GM19324 (cell line): Measurements from ENCODE around the gene TBC1D2B.

Source experiments
- ATAC-seq: cut with Tn5 transposase; IDR thresholded peaks from one replicate; pipeline ENCODE4 v1.9.1; 2021; ENCODE audit warnings: mild to moderate bottlenecking, moderate library complexity; ENCODE audit not compliant: unreplicated experiment, low FRiP score

The TBC1D2B gene

DNA sequence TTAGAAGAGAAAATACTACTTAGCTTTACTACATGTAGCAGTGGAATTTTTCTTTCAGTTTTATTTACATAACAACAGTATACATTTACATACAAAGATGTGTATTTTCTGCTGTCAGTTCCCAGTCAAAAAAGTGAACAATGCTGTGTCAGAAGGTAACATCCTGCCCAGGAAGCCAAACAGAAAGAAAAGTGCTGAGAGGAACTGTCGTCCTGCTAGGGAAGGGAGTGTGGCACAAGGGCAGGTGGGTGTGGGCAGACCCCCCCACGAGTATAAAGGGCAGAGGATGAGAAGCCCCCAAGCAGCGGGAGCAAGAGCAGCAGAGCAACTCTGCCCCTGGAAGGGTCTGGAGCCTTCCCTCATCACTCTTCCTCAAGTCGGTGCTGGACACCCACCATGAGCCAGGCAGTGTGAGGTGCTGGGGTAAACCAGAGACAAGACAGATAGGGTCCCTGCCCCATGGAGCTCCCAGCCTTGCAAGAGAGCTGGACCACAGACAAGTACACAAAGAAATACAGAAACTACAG is 39.7 kb downstream of the TBC1D2B start:
- no peak for ATAC-seq

DNA sequence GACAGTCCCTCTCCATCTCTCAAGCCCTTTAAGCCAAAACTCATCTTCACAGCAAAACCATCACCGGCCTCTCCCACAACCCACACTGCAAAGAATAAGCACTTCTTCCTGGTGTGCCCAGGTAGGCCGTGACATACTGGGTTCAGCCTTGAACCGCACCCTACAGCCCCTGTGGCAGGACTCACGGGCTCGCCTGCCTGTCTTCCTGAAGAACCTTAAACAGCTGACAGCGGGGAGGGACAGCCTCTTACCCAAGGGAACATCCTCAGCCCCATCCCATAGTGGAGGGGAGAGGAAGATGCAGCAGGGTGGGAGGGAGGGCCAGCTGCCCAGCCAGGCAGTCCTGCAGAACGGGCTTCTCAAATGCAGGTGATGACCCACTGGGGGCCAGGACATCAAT is 40.2 kb downstream of the TBC1D2B start:
- ATAC-seq, result no peak

DNA sequence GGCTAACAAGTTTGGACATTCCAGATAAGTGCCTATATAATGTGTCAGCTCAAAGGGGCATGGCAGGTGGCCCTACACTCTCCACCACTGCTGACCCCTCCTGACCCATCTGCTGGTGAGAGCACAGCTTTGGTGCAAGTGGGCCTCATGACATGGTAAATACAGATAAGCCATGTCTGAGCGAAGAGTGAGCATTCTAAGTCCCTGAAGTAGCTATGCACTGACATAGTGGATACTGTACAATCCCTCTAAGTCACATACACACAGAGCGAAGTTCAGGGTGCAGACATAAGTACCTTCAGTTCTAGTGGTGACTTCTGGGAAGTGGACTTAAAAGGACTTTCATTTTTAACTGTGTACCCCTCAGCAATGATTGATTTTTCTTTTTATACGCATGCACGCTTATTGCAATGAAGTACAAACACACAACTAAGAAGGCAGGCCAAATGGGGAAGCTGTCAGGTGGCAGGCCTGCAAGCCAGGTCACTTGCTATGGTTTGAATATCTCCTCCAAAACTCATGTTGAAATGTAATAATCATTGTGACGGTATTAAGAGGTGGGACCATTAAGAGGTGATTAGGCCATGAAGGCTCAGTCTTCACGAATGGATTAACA is 41.5 kb downstream of the TBC1D2B start:
- ATAC-seq, result no peak

DNA sequence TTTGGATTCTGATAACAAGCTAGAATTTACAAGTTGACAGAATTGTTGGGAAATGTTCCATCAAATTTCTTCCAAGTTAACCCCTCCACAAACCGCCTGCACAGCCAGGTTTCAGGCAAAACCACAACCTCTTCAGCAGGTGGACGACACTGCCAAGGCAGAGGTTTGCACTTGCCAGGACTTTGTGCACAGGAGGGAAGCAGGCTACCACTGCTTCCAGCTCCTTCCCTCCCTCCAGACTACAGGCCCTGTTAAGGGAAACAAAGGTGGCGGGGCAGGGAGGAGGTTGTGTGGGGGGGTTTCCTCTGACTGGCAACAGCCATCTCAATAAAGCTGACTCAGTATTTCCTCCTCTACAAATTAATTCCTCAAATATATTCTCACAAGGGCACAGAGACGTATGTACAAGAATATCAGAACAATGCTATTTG is 42.2 kb downstream of the TBC1D2B start:
- ATAC-seq, result no peak

DNA sequence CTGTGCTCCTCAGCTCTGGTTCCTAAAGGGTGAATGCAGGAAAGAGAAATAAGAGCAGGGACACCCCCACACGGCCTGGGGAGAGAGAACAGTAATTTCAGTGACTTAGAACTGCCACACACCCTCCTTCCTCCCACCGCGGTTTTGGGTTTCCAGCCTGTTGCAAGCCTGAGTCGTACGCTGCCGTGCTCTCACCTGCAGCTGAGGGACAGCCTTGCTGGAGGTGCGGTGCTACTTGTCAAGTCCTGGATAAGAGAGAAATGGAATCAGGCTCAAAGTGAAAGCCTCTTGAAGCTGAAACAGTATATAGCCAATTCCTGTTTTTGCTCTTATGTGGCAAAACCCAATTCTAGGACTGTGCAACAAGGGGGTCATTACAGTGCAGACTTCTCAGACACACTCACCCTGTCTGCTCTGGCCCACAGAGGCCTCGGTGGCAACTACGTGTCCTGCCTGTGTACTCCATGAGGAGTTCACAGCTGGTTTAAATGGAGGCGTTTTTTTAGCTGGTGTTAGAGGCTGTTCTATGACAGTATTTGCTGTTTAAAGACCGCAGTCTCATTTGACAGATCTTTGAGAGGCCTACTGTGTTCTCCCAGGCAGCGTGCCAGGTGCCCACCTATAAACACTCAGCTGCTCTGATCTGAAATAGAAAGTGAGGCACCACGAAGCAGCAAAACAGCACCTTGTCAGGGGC is 42.9 kb downstream of the TBC1D2B start:
- ATAC-seq, result peak; percentile 66

DNA sequence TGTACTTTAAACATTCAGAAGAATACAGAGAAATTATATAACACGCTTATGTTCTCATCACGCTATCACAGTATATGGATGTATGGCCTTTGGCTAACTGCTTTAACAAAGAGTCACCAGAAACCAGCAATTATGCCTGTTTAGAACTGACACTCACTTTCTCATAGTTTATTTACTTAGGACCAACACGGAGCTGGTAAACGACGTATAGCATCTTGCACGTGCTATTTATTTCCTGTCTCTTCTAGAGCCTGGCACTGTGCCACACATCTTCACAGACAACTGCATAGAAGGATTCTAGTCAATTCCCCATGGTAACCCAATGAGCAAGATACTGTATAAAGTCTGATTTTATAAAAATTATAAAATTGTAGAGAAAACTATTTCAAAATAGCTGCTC is 43.6 kb downstream of the TBC1D2B start:
- no peak for ATAC-seq

DNA sequence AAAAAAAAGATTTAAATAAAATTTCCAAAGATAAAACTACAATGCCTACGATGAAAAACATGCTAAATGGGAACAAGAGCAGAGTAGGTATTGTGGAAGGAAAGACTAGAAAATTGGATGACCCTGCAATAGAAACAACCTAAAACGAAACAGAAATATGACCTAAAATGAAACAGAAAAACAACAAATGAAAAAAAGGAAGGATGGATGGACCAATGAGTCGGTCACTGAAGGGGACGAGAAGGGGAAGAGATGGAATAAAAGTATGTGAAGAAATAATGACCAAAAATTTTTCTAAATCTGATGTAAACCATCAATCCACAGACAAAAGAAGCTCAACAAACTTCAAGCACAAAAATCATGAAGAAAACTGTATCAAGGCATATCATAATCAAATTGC is 44.8 kb downstream of the TBC1D2B start:
- no peak for ATAC-seq

DNA sequence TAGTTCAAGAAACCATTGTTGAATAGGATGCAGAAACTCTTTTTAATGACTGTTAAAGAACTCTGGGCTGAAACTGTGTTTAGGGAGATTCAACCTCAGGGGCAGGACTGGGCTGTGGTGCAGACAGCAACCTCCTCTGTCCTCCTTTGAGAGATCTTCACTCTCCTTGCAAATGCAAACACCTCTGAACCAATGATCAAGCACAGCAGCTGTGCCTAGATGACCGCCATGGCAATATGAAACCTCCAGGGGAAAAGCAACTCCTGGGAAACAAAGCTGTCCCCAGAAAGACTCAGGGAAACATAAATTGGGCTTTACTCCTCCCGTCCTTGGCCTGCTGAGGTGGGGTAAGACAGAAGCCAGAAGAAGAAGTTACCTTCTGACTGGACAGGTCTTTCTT is 52.6 kb downstream of the TBC1D2B start:
- ATAC-seq, result no peak

DNA sequence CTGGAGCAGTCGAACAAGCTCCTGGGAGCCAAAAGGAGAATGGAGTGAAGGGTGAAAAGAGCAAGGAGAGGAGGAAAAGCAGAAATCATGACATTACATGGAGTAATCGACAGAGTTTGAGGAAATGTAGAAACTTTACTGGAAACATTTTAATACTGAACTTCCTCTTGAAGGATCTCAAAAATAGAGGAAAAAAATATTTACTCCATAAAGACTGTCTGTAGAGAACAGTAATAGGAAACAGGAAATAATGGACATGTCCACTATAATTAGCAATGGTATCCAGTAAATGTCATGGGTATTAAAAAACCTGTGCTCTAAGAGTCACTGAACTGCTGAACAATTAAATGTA is 53.0 kb downstream of the TBC1D2B start:
- ATAC-seq, result no peak

DNA sequence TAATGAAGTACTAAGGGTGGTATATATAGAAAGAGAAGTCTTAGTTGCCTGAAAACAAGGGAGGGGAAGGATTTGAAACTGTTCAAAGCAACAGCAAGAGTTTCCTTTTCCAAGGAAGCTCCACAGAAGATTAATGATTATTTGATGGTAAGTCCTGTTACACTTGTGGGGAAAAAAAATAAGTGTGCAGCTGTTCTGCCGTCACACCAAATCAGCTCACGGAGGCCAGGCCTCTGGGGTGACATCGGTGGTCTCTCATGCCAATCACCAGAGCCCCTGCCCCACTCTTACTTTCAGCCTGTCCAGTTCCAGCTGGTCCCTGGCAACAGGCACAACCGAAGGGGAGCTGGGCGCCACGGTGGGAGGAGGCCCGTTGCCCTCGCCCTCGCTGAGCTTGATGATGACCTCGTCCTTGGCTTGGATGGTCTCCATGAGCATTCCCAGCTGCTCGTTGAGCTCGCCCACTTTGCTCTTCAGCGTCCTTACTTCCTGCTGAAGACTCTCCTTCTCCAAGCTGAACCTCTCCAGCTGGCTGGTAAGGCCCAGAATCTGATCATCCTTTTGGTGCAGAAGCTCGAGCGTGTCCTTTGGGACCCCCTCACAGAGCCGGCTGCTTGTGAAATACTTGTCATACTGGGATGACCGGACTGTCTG is 53.5 kb downstream of the TBC1D2B start:
- no peak for ATAC-seq

DNA sequence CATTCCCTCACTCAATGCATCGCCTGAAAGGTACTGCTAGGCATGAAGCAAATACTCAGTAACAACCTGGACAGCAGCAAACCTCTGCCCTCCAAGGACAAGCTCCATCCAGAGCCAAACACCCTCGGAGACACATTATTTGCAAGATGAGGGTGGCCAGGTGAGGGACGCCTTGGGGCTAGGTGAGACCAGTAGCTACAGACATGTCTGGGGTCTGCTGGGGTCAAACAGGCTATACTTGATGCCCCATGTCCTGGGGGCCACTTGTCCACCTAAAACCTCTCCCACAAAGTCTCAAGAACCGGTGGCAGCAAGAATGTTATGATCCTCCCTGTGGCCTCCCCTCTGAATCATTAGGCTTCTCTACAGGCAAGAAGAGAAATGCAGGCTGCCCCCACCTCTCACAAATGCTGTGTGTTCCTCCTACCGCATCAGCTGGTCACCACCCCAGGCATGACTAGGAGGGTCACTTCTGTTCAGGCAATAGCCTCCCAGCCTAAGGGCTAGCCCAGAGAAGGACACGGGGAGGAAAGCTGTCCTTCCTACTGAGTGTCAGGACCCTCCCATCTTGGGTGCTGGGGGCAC is 54.3 kb downstream of the TBC1D2B start:
- ATAC-seq, result no peak

DNA sequence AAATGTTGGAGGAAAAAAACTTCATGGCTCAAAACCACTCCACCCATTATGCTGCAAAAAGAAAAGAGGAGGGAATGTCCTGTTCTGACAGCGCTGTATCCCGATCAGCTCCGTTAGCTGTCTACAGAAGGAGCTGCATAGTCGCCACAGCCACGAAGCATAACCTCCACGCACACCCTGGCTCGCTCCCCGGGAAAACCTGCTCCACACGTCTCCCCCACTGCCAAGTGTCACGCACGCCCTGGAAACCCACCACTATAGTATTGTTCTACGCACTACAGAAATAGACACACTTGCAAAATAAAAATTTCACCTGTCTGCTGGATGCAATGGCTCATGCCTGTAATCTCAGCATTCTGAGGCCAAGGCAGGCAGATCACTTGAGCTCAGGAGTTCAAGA is 55.8 kb downstream of the TBC1D2B start:
- ATAC-seq, result no peak

DNA sequence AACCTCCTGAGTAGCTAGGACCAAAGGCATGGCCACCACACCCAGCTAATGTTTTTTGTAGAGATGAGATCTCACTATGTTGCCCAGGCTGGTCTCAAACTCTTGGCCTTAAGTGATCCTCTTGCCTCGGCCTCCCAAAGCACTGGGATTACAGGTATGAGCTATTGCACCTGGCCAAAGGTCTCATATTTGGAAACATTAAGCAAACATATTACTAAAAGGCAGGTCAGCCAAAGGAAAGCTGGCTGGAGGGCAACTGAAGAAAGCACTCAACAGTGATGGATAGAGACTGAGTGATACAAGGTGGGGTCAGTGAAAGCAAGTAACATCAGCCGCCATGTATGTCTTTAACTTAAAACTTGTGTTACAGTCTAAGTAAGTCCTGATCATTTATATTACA is 57.5 kb downstream of the TBC1D2B start:
- ATAC-seq, result no peak

DNA sequence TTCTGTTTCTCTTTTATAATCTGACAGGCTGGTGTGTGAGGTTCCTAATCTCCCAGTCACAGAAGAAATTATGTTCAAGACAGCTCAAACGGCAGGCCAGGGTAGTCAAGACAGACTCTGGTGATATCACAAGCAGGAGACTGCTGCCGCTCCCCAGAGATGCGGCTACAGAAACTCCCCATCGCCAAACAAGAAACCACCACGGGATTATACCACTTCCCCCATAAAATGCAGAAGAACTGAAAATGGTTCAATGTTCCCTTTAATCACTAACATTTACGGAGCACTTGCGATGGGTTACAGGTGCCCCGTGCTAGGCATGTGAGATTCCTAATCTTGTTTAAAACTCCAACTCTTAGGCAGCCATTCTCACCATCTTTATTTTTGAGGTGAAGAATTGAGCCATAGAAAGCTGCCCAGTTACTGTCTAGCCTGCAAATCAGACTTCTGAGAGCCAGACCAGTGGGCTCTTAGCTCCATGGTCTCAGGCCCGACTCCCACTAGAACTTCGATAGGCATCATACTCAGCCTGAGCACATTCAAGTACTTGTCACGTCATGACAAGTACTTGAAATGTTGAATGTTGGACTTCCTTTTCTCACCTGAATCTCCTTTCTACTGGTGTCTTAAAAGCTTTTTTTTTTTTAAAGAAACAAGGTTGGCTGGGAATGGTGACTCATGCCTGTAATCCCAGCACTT is 58.4 kb downstream of the TBC1D2B start:
- no peak for ATAC-seq

DNA sequence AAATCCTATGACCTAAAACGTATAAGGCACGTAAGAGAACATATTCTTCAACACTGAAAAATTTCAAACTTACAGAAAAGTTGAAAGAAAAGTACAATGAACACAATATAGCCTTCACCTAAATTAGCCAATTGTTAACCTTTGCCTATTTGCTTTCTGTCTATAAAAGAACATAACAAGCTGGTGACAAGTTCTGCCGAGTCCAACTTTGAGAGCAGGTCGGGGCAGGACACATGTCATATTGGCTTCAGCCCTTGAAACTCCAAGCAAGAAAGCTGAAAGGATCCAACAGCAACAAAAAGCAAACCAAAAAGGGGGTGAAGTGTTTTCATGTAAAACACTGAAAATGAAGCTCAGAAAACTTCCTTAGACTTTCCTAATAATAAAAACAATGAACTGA is 59.1 kb downstream of the TBC1D2B start:
- no peak for ATAC-seq

DNA sequence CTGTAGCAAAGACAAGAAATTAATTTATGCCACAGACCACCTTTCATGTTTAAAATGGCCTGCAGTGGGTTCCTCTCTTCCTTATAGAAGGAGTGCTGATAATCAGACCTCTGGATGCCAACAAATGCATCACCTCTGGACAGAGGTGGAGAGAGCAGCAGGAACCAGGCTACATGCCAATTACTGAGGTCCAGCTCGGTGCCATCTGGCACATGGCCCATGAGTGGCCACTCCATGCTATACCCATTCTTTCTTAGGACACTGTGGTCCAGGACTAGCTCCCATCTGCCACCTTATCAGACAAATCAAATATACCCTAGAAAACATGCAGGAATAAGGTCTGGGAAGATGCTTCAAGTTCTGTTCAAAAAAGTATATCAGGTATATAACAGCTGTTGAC is 60.7 kb downstream of the TBC1D2B start:
- ATAC-seq, result no peak

DNA sequence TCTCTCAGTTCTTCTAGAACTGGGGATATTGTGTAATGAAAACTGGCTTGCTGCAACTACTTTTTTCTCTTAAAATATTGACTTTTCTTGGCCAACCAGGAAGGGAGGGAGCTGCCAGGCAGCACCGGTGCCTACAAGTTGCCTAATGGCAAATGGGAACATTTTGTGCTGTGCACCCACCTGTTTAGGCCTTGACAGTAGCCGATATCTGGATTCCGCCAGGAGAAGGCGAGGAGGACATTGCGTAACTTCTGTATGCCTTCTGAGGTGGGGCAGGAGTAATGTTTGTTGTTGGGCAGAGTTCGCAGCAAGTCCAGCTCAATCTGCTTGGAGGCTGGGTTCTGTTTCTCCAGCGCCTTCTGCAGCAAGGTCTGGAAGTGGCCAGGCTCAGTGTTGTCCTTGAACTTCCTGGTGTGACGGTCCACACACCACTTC is 64.9 kb downstream of the TBC1D2B start:
- no peak for ATAC-seq

DNA sequence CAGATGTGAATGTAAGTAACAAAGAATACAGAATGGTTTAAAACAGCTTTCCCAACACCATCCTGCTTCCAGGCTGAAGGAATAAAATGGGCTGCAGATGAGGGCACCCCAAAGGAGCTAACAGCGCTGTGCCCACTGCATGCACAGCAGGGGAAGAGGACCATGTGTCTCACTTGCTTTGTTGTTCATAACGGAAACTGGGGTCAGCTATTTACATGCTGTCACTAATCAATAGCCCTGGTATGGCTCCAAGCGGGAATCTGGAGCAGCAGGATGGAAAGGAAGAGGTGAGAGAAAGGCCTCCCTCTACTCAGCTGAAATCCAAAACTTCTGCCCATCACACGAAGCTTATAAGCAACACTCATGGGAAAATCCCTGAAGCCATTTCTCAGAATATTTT is 67.4 kb downstream of the TBC1D2B start:
- no peak for ATAC-seq

DNA sequence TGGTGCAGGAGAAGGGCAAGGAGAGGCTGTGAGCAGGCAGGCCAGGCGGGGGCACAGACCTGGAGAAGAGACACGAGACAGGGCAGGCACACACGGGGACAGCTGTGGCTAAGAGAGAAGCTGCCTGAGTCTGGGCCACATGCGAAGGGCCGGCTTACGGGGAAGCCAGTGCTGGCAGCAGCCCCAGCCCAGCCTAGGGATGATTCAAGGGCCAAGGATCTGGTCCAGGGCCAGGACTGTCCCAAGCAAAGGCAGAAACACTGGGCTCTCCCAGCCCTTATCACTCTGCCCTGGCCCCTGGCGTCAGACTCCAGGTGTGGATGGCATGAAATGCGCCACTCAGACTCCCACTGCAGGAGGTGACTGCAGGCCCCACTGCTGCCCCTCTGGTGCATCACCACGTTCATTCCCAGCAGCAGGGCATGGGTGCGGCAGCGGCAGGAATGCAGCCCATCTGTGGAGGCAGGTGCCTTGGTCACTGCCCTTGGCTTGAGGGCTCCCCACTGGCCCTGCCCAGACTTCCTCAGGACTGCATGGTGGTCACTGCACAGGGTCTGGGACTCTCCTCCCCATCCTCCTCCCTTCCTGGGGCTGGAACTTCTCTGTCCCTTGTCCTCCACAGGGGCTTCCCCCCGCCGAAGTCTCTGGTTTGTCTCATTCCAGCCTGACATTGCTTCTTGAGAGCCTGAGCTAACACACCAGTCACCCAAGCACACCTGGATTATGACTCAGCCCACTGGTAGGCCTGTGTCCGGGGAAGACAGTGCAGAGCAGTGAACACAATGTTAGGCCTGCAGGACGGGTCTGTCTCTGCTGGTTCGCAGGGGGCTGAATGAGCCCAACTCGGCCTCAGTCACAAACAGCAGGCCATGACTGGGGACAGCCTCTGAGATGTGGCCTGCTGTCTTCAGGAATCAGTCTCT is 69.3 kb downstream of the TBC1D2B start:
- ATAC-seq, result no peak
